COLO829 (cell line): Measurements from ENCODE around the gene PDIK1L.
A peak's percentile ranks its signal among the peaks of the same experiment; 100 is the strongest.

ENCODE experiments used
- DNase-seq: peaks from one replicate; pipeline ENCODE4 v3.0.0; 2012; ENCODE audit warnings: low spot score

Gene PDIK1L

DNA sequence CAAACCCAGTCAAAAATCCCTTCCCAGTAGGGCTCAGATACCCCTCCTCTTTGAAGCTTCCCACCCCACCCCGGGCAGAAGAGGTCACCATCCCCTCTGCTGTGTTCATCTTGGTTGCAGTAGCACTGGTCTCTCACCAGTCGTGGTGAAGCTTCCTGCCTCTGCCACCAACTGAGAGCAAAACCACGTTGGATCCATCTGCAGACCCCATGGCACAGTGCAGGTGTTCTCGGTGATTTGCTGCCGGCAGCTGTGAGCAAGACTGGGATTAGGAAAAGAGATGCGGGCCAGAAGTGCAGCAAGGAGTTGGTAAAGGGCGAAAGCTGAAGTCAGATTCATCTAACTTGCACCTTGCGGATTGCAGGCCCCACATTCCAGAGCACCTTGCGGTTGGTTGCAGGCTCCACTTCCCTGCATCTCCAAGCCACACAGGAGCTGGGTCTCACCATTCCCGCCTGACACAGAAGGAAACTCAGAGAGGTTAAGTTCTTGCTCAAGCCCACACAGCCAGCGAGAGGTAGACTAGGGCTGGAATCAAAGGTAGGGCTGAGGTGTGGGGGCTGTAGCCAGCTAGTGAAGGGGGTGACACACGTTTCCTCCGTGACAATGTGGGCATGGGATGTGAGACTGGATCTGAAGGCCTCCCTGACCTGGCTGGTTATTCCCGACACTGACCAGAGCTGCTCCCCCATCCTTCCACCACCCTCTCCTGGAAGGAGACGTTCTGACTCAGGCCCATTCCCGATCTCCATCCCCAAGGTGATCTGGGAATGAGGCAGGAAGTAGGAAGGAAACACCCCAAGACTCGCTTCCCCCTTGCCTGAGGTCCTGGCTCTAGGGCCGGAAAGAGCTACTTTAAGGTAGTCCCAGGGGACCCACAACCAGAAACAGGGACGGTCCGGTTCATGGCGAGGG lies 44.0 kb downstream of the PDIK1L start:
- DNase-seq, result no peak

DNA sequence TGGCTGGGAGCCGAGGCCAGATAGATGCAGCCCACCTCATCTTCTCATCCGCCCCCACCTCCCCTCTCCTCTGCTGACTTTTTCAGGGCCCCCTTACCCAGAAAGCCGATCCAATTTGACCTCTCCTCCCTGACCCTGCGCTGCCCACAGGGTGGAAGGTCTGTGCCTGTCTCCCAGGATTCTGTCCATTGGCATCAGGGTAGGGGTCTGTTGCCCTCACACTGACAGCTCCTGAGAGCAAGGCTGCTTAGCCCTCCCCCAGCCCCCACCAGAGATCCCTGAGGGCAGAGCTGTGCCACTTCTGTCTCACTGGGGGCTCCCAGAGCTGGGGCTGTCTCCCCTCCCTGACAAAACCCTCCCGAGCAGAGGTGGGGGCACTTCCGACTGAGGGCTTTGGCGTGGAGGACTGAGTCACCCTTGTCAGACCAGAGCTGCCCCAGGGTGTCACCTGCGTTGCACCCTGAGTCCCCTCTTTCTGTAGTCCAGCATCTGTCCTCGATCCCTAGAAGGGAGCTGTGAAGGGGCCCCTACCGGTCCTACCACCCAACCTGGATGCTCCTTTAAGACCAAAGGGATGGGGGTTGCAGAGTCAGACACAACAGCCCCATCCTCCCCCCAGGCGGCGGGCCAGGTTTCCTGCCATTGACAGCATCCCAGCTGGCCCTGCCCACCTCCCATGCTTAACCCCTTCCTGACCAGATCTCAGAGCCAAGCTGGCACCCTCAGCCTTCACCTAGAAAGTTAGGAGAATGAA lies 44.8 kb downstream of the PDIK1L start:
- peak; percentile 24 for DNase-seq

DNA sequence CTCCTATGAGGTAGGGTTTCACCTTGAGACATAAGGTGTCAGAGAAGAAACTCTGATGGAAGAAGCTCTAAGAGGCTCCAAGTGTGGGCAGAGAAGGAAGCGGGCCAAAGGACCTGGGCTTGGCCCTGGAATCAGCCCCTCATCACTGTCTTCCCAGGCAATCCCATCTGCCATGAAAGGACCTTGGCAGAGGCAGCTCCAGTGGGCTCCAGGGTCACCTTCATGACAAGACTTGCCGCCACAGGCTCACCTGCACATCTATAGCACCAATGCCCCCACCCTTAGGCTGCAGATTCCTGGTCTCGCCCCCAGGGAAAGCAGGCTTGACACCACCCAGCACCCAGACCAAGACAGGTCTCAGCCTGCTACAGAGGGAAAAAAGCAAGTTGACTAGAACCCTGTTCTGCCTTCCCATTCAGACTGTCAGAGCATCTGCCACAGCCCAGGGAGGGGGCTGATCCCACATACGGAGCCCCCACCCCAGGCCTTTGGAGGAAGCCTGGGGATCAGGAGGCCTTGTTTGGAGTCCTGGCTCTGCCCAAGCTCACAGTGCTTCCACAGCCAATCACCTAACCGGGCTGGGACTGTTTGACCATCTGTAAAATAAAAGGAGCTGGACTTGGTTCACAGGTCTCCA lies 46.8 kb downstream of the PDIK1L start:
- DNase-seq, result no peak

DNA sequence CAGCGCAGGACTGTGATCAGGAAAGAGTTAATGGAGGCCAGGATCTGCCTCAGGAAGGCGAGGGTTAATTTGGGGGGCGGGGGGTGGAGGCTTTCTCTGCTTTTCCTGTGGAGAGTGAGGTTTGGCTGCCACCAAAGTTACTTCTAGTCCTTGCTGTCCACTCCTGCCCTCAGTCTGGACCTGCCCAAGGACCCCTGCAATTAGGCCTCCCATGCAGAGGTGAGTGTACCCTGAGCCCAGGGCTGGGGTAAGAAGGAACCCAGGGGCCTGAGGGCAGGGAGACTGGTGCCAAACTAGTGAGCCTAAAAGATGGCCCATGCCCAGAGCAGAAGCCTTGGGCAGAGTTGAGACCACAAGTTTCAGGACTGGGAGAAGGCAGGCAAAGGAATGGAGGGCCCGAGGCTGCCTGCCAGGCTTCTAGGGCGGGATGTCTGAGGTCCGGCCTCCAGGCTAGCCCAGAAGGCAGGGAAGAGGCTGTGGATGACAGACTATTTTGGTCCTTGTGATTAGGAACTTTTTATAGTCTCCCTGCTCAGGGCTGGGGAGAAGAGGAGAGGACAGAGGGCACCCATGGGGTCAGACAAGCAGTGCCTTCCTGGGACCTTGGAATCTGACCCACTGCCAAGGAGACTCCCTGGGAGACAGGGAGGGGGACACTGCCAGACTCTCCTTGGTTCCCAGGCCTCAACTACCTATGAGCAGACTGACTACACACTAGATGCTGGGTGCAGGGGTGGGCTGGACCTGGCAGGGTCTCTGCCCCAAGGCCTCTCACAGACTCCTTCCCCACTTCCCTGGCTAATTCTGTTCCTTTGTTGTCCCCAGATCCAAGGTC lies 47.5 kb downstream of the PDIK1L start, which contains the start of gene FAM110D:
FAM110D (plus strand) TSS at position 172 of the 835 bp plus-strand sequence. CDS start 2,213 bp downstream, outside the sequence.
- DNase-seq, result no peak

DNA sequence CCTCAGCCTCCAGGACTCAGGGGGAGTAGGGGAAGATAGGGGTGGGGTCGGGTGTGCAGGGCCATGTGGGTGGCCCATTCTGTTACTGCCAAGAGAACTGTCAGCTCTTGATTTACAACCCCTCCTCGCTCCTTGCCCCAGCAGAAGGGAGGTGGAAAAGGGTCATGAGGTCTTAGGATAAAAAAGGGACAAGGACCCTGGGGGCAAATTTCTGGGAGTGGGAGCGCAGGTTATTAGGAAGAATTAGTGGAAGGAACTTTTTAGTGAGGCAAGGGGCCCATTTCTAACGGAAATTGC lies 48.1 kb downstream of the PDIK1L start:
- no peak for DNase-seq

DNA sequence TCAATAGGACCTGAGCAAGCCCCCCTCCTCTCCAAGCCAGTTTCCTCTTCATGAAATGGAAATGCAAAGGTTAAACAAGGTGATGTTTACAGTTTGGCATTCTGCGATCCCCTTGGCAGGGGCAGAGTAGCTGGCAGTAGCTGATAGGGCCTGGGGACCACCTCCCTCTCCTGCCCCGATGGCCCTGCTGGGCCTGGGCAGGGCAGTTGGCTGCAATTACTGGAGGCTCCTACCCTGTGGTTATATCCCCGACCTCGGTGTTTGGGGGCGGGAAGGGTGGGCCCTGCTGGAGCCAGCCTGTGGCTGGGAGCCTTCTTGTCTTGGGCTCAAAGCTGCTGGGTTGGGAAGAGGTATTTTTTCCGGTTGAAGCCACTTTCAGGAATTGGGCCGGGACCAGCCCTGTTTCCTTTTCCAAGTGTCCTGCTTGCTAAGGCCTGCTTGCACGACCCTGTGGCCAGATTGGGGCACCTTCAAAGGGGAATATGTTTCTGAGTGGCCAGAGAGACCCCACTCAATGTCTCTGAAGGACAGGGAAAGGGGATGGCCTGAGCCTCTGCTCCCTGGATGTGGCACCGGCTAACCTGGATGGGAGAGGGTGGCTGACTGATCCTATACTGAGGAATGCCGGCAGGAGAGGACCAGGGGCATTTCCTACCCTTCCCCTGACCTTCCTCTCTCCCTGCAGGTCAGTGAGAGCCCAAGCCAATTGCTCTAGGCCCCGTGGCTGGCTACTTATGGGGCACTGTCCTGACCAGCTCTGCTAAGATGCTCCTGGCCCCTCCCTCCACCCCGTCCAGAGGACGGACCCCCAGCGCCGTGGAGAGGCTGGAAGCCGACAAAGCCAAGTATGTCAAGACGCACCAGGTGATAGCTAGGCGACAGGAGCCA lies 49.1 kb downstream of the PDIK1L start:
- DNase-seq, result no peak

DNA sequence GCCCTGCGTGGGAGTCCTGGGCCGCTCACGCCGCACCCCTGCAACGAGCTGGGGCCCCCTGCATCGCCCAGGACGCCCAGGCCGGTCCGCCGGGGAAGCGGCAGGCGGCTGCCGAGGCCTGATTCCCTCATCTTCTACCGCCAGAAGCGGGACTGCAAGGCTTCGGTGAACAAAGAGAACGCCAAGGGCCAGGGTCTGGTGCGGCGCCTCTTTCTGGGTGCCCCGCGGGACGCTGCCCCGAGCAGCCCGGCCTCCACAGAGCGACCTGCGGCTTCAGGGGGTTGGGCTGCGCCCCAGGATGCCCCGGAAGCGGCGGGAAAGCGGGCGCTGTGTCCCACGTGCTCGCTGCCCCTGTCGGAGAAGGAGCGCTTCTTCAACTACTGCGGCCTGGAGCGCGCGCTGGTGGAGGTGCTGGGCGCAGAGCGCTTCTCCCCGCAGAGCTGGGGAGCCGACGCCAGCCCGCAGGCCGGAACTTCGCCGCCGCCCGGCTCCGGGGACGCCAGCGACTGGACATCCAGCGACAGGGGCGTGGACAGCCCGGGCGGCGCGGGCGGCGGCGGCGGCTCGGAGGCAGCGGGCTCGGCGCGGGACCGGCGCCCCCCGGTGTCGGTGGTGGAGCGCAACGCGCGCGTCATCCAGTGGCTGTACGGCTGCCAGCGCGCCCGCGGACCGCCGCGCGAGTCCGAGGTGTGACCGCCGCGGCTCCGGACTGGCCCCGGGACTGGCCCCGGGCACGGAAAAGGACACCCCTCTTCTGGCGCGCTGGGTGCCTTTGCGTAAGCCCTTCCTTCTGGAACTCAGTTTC lies 50.0 kb downstream of the PDIK1L start:
- DNase-seq, result no peak

DNA sequence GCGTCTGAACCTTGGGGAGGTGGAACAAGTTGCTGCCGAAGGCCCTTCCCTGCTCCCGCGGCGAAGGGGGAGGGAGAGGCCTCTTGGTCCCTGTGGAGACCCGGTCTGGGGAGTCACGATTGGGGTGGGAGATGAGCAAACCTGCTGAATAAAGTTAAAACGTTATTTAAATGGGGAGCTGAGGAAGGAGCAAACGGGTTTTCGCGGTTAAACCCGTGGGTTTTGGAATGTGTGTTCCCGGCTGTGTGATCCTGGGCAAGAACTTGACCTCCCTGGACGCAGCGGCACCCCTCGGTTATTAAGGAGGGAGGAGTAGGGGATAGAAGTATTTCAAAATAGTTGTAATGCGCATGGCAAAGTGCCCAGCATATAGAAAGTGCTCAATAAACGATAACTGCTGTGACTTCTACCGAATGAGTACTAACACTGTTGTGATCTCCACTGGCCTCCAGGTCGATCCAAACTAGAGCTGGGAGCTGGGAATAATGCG lies 50.6 kb downstream of the PDIK1L start:
- DNase-seq, result no peak

DNA sequence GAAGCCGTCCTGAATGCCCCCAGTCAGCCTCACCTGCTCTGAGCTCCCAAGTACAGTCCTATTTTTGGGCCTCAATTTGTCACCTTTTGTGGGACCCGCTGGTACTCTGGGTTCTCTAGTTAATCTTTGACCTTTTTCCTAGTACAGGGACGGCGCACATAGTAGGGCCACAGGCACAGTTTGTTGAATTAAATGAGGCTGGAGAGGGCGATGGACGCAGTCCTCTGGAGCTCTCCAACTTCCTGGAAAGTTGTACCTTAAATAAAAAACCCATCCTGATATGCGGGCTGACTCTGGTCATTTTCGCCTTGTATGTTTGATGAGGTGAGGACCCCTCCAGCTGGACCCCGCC lies 52.0 kb downstream of the PDIK1L start:
- no peak for DNase-seq

DNA sequence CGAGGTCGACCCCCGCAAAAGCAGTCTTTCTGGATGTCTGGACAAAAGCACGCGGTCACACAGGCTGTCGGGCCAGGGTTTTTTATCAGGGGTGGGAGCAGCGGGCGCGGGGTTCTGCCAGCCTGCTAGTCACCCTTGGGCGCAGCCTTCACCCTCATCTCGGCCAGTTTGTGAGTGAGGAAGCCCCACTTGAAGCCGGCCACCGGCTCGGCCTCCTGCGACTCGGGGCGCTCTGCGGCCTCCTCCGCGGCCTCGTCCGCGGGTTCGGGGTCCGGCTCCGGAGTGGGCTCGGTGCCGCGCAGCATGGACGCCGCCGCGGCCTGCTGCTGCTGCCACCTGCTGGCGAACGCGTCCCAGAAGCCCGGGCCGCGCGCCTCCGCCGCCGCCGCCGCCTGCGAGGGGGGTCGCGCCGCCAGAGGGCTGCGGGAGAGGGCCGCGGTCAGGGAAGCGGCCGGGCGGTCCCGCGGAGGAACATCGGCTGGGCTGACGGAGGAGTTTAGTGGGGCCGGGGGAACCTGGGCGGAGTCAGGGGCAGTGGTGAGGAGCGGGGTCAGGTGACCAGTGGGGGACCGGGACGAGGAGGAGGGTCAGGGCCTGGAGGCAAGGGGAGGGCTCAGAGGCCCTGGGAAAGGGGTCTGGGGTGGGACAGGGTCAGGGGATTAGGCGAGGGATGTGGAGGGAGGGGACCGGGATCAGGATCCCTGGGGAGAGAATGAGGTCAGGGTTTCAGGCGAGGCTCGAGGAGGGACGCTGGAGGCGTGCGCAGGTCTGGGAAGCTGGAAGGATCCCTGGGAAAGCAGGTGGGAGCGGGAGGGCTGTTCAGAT lies 52.6 kb downstream of the PDIK1L start:
- no peak for DNase-seq

DNA sequence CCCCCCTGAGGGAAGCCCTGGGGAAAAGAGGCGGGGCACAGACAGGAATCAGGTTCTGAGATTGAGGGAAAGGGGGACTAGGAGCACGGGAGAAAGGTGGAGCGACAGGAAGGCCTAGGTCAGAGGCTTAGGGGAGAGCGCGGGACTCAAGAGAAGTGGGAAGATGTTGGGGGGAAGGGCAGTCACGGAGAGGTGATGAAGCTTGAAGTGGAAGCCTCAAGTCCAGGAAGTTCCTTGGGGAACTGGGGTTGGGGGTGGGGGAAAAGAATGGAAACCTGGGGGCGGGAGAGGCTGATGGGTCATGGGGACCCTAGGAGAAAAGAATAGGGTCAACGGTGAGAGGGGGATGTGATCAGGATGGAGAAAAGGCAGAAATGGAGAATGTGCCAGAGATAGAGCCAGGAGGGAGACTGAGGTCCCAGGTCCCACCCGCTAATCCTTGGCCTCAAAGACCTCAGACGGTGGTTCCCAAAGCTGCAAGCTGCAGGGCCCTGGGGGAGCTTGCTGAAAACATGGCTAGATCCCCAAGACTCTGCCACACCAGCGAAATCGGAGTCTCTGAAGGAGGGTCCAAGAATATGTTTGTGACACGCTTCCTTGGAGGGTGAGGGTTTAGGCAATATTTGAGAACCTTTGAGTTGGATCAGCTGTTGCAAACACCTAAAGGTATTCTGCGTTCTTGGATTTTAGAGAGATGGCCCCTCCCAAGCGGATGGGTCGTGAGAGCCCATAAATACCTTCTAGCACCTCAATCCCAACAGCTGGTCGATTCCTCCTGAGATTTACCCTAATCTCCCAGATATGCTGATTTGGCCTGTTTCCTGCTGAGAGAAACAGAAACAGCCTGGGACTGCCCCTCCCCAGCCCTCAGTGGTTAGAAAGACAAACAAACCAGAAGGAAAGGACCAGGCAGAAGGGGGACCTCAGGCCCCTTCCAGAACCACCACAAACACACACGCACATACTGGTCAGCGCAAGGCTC lies 53.5 kb downstream of the PDIK1L start:
- DNase-seq, result no peak

DNA sequence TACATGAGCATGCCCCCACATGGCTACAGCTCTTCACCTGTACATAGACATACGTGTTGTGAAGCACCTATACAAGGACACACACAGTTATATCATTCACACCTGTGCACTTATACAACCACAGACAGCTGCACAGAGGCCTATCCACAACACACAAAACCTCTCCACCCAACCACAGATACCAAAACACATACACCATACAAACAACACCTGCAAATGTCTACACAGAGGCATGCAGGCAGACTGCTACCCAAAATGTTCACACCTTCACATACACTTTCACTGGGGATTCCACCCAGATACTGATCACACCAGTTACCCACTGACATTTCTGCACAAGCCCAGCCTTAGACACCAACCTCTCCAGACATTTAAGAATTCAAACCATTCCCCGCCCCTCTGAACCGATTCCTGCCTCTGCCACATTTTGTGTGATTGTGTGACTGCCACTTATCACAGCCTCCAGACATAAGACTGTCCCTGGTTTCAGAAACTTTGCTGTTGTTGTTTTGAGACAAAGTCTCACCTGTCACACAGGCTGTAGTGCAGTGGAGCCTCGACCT lies 55.2 kb downstream of the PDIK1L start:
- DNase-seq, result no peak

DNA sequence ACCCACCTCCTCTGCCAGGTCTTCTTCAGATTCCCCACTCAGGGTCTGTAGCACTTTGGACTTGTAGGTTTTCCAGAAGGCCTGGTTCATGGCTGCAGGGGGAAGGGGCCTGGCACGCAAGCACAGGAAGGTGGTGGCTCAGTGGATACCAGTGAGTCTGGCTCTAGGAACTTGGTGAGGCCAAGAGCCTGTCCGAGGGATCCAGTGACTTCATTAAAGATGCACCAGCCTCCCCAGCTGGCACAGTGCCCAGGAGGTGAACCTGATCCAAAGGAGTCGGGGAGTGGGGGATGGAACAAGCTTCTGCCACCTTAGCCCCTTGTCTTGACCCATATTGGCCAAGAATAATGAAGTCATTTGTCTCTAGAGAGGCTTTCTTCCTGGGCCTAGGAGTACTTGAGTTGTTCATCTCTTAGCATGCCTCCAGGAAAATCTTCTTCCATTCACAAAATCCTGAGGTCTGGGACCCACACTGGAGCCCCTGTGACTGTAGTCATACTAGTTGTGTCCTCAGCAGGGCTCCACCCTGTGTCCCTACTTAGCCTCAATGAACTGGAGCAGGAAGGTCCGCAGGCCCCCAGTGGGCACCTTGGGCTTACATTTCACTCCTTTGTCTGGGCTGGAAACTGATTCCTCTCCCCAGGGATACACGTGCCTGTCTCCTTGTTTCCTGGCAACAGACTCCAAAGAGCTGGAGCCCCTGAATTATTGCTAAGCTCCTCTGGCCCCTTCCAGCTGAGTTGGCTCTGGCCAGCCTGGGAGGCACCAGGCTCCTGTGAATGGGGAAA lies 57.0 kb downstream of the PDIK1L start, which contains the start of gene C1orf232:
C1orf232 (minus strand) TSS at position 554 of the 788 bp plus-strand sequence; CDS start at position 90, 464 bp downstream.
- DNase-seq, result no peak

DNA sequence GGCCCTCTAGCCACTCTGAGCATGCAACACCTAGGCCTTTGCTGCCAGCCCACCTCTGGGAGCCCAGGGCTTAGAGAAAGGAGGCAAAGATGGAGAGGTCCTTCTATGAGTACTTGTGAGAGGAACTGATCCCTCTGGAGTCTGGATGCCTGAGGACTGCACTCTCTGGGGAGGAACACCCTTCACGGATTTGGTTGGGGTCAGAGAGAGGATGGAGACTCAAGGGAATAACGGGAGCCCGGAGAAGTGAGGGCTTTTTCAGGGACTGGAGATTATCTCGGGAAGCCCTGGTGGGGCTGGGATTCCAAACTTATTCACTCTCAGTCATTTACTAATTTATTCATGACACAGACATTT lies 57.6 kb downstream of the PDIK1L start:
- DNase-seq, result no peak

DNA sequence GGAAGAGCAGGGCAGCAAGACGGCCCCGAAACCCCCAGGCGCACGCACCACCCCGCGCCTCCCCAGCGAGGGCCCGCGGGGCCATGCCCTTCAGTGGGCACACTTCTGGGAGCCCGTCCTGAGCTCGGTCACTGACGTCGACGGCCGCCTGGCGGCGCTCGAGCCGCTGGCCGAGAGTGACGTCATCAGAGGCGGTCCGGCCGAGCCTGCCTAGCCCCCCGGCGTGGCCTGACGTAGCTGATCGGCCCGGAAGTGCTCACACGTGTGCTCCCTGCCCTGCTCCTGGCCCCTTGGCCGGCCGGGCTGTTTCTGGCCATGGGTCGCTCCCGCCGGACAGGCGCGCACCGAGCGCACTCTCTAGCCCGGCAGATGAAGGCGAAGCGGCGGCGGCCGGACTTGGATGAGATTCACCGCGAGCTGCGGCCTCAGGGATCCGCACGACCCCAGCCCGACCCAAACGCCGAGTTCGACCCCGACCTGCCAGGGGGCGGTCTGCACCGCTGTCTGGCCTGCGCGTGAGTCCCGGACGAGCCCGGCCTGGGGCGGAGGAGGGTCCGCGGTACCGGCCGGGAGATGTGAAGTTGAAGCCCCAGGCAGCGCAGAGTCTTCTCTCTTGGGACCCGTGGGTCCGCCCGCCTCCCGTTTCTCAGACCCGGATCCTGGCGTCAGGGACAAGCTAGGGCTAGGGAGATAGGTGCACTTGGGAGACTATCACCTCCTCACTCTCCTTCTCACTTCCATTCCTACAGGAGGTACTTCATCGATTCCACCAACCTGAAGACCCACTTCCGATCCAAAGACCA lies 58.2 kb downstream of the PDIK1L start, which contains the start of gene ZNF593:
ZNF593 (plus strand) TSS at position 240 of the 803 bp plus-strand sequence; CDS start at position 316, 76 bp downstream.
- peak; percentile 89 for DNase-seq

DNA sequence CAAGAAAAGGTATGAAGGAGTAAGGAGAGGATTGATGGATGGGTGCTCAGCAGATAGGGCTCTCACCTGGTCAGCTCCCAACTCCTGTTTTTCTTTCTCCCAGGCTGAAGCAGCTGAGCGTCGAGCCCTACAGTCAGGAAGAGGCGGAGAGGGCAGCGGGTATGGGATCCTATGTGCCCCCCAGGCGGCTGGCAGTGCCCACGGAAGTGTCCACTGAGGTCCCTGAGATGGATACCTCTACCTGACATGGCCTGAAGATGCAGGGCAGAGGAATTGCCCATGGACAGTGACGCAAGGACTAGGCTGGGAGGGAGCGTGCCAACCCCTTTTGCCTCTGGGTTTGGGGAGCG lies 58.8 kb downstream of the PDIK1L start:
- no peak for DNase-seq
